GM12878 (cell line): ENCODE results near the gene KBTBD8. TPM values are rescaled to one million over a fixed set of nuclear protein-coding genes. Genes with fewer than 3 reads are reported as not detected.

Source experiments
- ATAC-seq: fragments of 200-7000 bp; cut with Tn5 transposase; 3 replicates; pipeline ENCODE4 v1.9.1; 2020; ENCODE audit warnings: mild to moderate bottlenecking, moderate library complexity
- BruUV-seq: library from RNA; stranded (reverse); fragments of 400-500 nt; replicated peaks from 2 replicates; lab custom pipeline; 2021; lab: Mats Ljungman, UMichigan
- CTCF ChIA-PET: fragments of 300-600 bp; sonication (Branson Sonifier 250); formaldehyde crosslinking; extraction: SDS; loops from one replicate; lab custom pipeline; 2021; ENCODE audit warnings: inconsistent platforms; lab: Yijun Ruan, JAX
- POLR2A ChIA-PET: fragments of 350-600 bp; formaldehyde crosslinking; extraction: SDS; loops from one replicate; lab custom pipeline; 2021; ENCODE audit warnings: inconsistent platforms; lab: Charles Lee
- RAD21 ChIA-PET: fragments of 300-600 bp; sonication (Branson Sonifier 250); formaldehyde crosslinking; loops from one replicate; lab custom pipeline; 2023; ENCODE audit warnings: antibody characterized with exemption; ENCODE audit not compliant: unreplicated experiment; lab: Charles Lee
- SMC1A ChIA-PET: fragments of 300-600 bp; sonication (Branson Sonifier 250); formaldehyde crosslinking; loops from one replicate; lab custom pipeline; 2023; ENCODE audit not compliant: unreplicated experiment, uncharacterized antibody; lab: Charles Lee
- DNase-seq: peaks from one replicate; pipeline ENCODE4 v3.0.0-alpha.2; 2011; ENCODE audit warnings: low read depth, low spot score
- FAIRE-seq: peaks from 3 replicates; lab custom pipeline; 2011; peaks lifted over from hg19 to GRCh38; lab: Jason Lieb, UNC
- H2AFZ ChIP-seq: 2 replicates; pipeline ENCODE4 v1.6.0; 2011; ENCODE audit warnings: low read depth, low read length, control low read depth; ENCODE audit not compliant: control insufficient read depth
- H3K27ac ChIP-seq: 2 replicates; pipeline ENCODE4 v1.5.1; 2011; ENCODE audit warnings: control low read depth; ENCODE audit not compliant: control insufficient read depth, insufficient read depth
- H3K27me3 ChIP-seq, 2 experiments: replicated peaks in 1 of 2; 2 replicates each; pipeline versions ENCODE4 v1.6.0 to v1.6.1; 2011; ENCODE audit warnings: low read length in 1 of 2; ENCODE audit not compliant: control insufficient read depth in 2 of 2, insufficient read depth in 2 of 2
- H3K36me3 ChIP-seq, 2 experiments: 2 replicates each; pipeline ENCODE4 v1.5.1; 2011; ENCODE audit warnings: low read length in 1 of 2; ENCODE audit not compliant: control insufficient read depth in 2 of 2, insufficient read depth in 2 of 2
- H3K4me1 ChIP-seq: 2 replicates; pipeline ENCODE4 v1.6.1; 2011; ENCODE audit warnings: mild to moderate bottlenecking, low read length, moderate library complexity, mixed read lengths; ENCODE audit not compliant: control insufficient read depth, insufficient read depth
- H3K4me2 ChIP-seq: 2 replicates; pipeline ENCODE4 v1.6.0; 2011; ENCODE audit warnings: control low read depth; ENCODE audit not compliant: control insufficient read depth, insufficient read depth
- H3K4me3 ChIP-seq: fragments of 200-600 bp; sonication (generic); 2 replicates; pipeline ENCODE4 v1.5.1; 2016
- H3K79me2 ChIP-seq: 2 replicates; pipeline ENCODE4 v1.6.0; 2011; ENCODE audit warnings: low read length; ENCODE audit not compliant: control insufficient read depth, insufficient read depth
- H3K9ac ChIP-seq: 2 replicates; pipeline ENCODE4 v1.8.0; 2011; ENCODE audit warnings: low read length, control low read depth, mixed read lengths; ENCODE audit not compliant: control insufficient read depth, insufficient read depth
- H3K9me3 ChIP-seq: replicated peaks from 3 replicates; pipeline ENCODE4 v1.5.1; 2011; ENCODE audit warnings: mild to moderate bottlenecking, low read length; ENCODE audit not compliant: control insufficient read depth, insufficient read depth
- H4K20me1 ChIP-seq: 2 replicates; pipeline ENCODE4 v1.6.0; 2011; ENCODE audit not compliant: control insufficient read depth, insufficient read depth
- BCL11A ChIP-seq: IDR thresholded peaks from 2 replicates; pipeline ENCODE4 v1.6.1; 2011; ENCODE audit warnings: low read depth, low read length
- BHLHE40 ChIP-seq, 2 experiments: fragments of 450-650 bp in 1 of 2; IDR thresholded peaks; 2 replicates each; pipeline ENCODE4 v1.6.1; 2011 to 2017; ENCODE audit warnings: low read depth in 2 of 2, borderline replicate concordance in 1 of 2, improper control_type of control experiment in 1 of 2, low read length in 1 of 2, mild to moderate bottlenecking in 1 of 2
- CEBPB ChIP-seq, 2 experiments: fragments of 150-350 bp in 1 of 2; IDR thresholded peaks; 2 replicates each; pipeline ENCODE4 v1.6.1; 2012 to 2014; ENCODE audit warnings: low read depth in 2 of 2, low read length in 2 of 2, borderline replicate concordance in 1 of 2, inconsistent platforms in 1 of 2
- EED ChIP-seq: sonication (generic); IDR thresholded peaks from 2 replicates; pipeline ENCODE4 v1.6.1; 2016; ENCODE audit warnings: antibody characterized with exemption, low read depth
- EGR1 ChIP-seq, 2 experiments: IDR thresholded peaks; 1 replicate in 1 of 2; 2 replicates in 1 of 2; pipeline ENCODE4 v1.6.1; 2011 to 2012; ENCODE audit warnings: low read depth in 2 of 2, low read length in 2 of 2, borderline replicate concordance in 1 of 2, mild to moderate bottlenecking in 1 of 2, moderate library complexity in 1 of 2
- IKZF2 ChIP-seq, 2 experiments: fragments of 450-650 bp; IDR thresholded peaks; 2 replicates each; pipeline ENCODE4 v1.6.1; 2017; ENCODE audit warnings: mild to moderate bottlenecking in 2 of 2, moderate library complexity in 2 of 2
- MTA2 ChIP-seq: fragments of 450-650 bp; IDR thresholded peaks from 2 replicates; pipeline ENCODE4 v1.6.1; 2016; ENCODE audit warnings: low read depth, mild to moderate bottlenecking, moderate library complexity
- PML ChIP-seq: IDR thresholded peaks from 2 replicates; pipeline ENCODE4 v1.6.1; 2012; ENCODE audit warnings: low read length, inconsistent platforms
- POLR2A ChIP-seq: IDR thresholded peaks from 2 replicates; pipeline ENCODE4 v1.6.1; 2011; ENCODE audit warnings: low read depth, mild to moderate bottlenecking, low read length
- TCF3 ChIP-seq: IDR thresholded peaks from 2 replicates; pipeline ENCODE4 v1.6.1; 2012; ENCODE audit warnings: low read depth, mild to moderate bottlenecking, low read length, borderline replicate concordance; ENCODE audit not compliant: insufficient read depth
- YBX1 ChIP-seq: fragments of 450-650 bp; IDR thresholded peaks from 2 replicates; pipeline ENCODE4 v1.6.1; 2016; ENCODE audit warnings: antibody characterized with exemption
- ZBED1 ChIP-seq: IDR thresholded peaks from 2 replicates; pipeline ENCODE4 v1.6.1; 2016; ENCODE audit warnings: borderline replicate concordance
- WGBS: methylation state at CpG from one replicate; pipeline ENCODE4 v1.1.6; 2016; ENCODE audit warnings: low lambda C conversion rate; ENCODE audit not compliant: insufficient replicate concordance, insufficient coverage; ENCODE audit errors: missing lambda C conversion rate; 5-methylcytosine and 5-hydroxymethylcytosine counted together
- in situ Hi-C: fragments of 300-500 bp; cut with MboI; formaldehyde crosslinking; loops from 9 replicates; pipeline ENCODE4 v1.14.3; 2018; ENCODE audit warnings: mixed read lengths
- intact Hi-C: fragments of 100-400 bp; cut with micrococcal nuclease; formaldehyde crosslinking; loops from one replicate; pipeline ENCODE4 v1.14.2; 2022; ENCODE audit not compliant: unreplicated experiment
- polyA plus RNA-seq, 11 experiments: library from polyadenylated mRNA; depleted of rRNA in 4 of 11; unstranded in 6 of 11; stranded (reverse) in 5 of 11; fragments of >200 nt; fragmentation: Nextera tagmentation in 4 of 11; fragmentation: Illumina TruSeq in 1 of 11; extraction: Ambion mirVana in 4 of 11; extraction: Trizol in 1 of 11; gene quantifications; 1 replicate in 1 of 11; 2 replicates in 10 of 11; pipeline versions ENCODE4 v1.2.1 to v1.2.3, GENCODE V29; 2011 to 2016; ENCODE audit warnings: inconsistent platforms in 2 of 11, missing spikeins in 2 of 11, low read depth in 1 of 11
- total RNA-seq, 4 experiments: library from RNA; depleted of rRNA in 3 of 4; stranded (reverse); fragments of >200 nt in 3 of 4; fragmentation: Illumina TruSeq in 1 of 4; extraction: Trizol in 1 of 4; gene quantifications; 2 replicates each; pipeline versions ENCODE4 v1.2.1 to v1.2.3, GENCODE V29; 2013 to 2021
- TF ChIP-seq, protein P1 (sequence below): IDR thresholded peaks from 2 replicates; pipeline ENCODE4 v1.6.1; 2012; ENCODE audit warnings: improper control_type of control experiment, low read depth, low read length; ENCODE audit not compliant: insufficient replicate concordance
- TF ChIP-seq, protein P2 (sequence below): IDR thresholded peaks from 2 replicates; pipeline ENCODE4 v1.6.1; 2012; ENCODE audit warnings: low read length, inconsistent platforms

The KBTBD8 gene
- total and polyA plus RNA-seq, 10 of the 15 experiments (the other 5 are each of a cell fraction or from before 2014, with no cell fraction given), result 8.5 to 44.4 (median 19.3) TPM

DNA sequence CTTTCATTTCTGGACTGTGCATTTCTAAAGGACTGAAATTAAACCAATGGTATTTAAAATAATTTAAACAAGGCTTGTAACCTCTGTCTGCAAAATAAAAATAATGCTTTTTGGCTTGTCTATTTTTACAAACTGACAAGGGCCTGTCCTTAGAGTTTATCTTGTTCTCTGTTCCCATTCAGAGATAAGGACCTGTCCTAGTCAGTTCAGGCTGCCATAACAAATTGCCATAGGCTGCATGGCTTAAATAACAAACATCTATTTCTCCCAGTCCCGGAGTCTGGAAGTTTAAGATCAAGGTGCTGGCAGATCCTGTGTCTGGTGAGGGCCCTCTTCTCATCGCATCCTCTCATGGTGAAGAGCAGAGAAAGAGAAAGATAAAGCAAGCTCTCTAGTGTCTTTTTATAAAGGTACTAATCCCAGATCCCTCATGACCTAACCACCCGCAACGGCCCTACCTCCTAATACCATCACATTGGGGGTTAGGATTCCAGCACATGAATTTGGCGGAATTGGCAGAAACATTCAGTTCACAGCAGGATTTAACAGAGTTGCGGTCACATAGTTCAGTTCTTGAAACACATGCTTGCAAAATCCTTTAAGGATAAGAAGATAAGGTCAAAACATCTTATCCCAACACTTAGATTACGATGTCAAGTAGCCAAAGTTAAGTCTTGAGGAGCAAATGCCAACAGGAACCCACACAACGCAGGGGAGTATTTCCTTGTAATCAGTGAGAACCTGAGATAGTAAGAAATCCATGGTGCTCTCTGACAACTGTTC, 17.8 kb downstream of the KBTBD8 start (continued):
- TF ChIP-seq, protein P1, sequence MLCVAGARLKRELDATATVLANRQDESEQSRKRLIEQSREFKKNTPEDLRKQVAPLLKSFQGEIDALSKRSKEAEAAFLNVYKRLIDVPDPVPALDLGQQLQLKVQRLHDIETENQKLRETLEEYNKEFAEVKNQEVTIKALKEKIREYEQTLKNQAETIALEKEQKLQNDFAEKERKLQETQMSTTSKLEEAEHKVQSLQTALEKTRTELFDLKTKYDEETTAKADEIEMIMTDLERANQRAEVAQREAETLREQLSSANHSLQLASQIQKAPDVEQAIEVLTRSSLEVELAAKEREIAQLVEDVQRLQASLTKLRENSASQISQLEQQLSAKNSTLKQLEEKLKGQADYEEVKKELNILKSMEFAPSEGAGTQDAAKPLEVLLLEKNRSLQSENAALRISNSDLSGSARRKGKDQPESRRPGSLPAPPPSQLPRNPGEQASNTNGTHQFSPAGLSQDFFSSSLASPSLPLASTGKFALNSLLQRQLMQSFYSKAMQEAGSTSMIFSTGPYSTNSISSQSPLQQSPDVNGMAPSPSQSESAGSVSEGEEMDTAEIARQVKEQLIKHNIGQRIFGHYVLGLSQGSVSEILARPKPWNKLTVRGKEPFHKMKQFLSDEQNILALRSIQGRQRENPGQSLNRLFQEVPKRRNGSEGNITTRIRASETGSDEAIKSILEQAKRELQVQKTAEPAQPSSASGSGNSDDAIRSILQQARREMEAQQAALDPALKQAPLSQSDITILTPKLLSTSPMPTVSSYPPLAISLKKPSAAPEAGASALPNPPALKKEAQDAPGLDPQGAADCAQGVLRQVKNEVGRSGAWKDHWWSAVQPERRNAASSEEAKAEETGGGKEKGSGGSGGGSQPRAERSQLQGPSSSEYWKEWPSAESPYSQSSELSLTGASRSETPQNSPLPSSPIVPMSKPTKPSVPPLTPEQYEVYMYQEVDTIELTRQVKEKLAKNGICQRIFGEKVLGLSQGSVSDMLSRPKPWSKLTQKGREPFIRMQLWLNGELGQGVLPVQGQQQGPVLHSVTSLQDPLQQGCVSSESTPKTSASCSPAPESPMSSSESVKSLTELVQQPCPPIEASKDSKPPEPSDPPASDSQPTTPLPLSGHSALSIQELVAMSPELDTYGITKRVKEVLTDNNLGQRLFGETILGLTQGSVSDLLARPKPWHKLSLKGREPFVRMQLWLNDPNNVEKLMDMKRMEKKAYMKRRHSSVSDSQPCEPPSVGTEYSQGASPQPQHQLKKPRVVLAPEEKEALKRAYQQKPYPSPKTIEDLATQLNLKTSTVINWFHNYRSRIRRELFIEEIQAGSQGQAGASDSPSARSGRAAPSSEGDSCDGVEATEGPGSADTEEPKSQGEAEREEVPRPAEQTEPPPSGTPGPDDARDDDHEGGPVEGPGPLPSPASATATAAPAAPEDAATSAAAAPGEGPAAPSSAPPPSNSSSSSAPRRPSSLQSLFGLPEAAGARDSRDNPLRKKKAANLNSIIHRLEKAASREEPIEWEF, result no peak
- no peak for TF ChIP-seq CEBPB (IDR thresholded peaks at IDR 0.05; ENCODE audit: borderline replicate concordance in 1 of 2, low read depth in 2 of 2, low read length in 2 of 2)

DNA sequence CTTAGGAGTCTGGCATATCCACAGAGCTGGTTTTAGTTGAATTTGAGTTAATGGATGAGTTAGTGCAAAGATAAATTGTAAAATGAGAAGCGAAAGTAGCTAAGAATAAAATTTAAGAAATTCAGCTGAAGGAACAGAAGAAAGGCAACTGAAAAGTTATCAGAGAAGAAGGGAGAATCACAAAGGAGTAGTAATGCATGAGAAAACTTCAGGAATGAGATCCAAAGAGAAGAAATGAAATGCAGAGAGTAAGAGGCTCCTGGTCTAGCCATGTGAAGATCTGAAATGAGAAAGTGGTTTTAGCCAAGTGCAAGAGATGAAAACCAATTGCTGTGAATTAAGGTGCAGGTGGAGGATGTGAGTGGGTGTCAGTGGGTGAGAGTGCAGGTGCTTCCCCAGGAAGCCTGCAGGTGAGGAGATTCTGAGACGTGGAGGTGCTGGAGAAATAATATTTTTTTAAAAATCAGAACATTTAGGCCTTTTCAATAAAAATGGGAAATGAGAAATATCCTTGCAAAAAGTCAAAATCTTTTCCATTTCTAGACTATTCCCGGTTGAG, 18.5 kb downstream of the KBTBD8 start:
- intact Hi-C loops, result loop anchor here (1.0 kb wide), 1 partner anchor 16 kb away; no protein-coding TSS in a partner anchor
- Histone ChIP-seq H3K9ac (peak overlapping the region; percentile 13), H3K27ac (peak overlapping the region; percentile 62), H3K4me2 (peak overlapping the region; percentile 73), H3K4me1 (peaks cover 38% of the 10 kb centered on the region), H3K79me2 (no peaks in the 10 kb centered on the region), H3K9me3 (no peaks in the 10 kb centered on the region), H3K27me3 (no peaks in the 10 kb centered on the region), H3K36me3 (no peaks in the 10 kb centered on the region), H2AFZ (no peak overlapping the region; the same call in 1 of the 2 replicates), H3K4me3 (peak overlapping the region; percentile 13), H4K20me1 (no peaks in the 10 kb centered on the region)
- in situ Hi-C loops, result no loop called here
- BruUV-seq, result no TSS peak
- 67% methylated on average over 3 of the region's 3 CpGs for WGBS
- ChIA-PET CTCF (interaction anchor here (1.1 to 2.4 kb wide), 4 partner anchors 10 to 45 kb away, joined by 4 to 11 read pairs (median 6); no protein-coding TSS in a partner anchor), SMC1A (interaction anchor here (0.8 to 3.1 kb wide), 7 partner anchors 11 to 44 kb away, joined by 3 to 11 read pairs (median 5); partner anchors contain the start of gene KBTBD8), POLR2A (interaction anchor here (0.6 to 2.8 kb wide), 5 partner anchors 17 to 635 kb away, joined by 3 to 9 read pairs (median 4); partner anchors contain the start of gene KBTBD8), RAD21 (interaction anchor here (0.9 to 1.4 kb wide), 4 partner anchors 26 to 44 kb away, joined by 3 to 12 read pairs (median 3); no protein-coding TSS in a partner anchor)
- FAIRE-seq, result no peak
- DNase-seq, result no peak
- peak; percentile 49 for ATAC-seq
- TF ChIP-seq ZBED1 (no peak), MTA2 (0 out of 2 replicates have a peak, but pooled peaks have one; percentile 36), BCL11A (0 out of 2 replicates have a peak, but pooled peaks have one; percentile 37), POLR2A (0 out of 2 replicates have a peak, but pooled peaks have one; percentile 29), YBX1 (no peak), EED (0 out of 2 replicates have a peak, but pooled peaks have one; percentile 31), TCF3 (peak; percentile 66; the same call in 1 of the 2 replicates), PML (0 out of 2 replicates have a peak, but pooled peaks have one; percentile 45), BHLHE40 (IDR thresholded peaks at IDR 0.05; ENCODE audit: borderline replicate concordance in 1 of 2, low read depth in 2 of 2, low read length in 1 of 2) (0 out of 4 replicates have a peak, but pooled peaks of 1 of the 2 experiments have one; percentile 7), EGR1 (IDR thresholded peaks at IDR 0.05; ENCODE audit: borderline replicate concordance in 1 of 2, low read depth in 2 of 2, low read length in 2 of 2) (peak in 1 of 2 experiments; percentile 79; a peak in 2 of 3 replicates), IKZF2 (IDR thresholded peaks at IDR 0.05) (peak; percentile 19 to 38; a peak in 2 of 4 replicates)
- TF ChIP-seq, protein P2, sequence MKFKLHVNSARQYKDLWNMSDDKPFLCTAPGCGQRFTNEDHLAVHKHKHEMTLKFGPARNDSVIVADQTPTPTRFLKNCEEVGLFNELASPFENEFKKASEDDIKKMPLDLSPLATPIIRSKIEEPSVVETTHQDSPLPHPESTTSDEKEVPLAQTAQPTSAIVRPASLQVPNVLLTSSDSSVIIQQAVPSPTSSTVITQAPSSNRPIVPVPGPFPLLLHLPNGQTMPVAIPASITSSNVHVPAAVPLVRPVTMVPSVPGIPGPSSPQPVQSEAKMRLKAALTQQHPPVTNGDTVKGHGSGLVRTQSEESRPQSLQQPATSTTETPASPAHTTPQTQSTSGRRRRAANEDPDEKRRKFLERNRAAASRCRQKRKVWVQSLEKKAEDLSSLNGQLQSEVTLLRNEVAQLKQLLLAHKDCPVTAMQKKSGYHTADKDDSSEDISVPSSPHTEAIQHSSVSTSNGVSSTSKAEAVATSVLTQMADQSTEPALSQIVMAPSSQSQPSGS, result peak; percentile 59; the same call in 1 of the 2 replicates
